H9 (cell line): ENCODE results near the gene KMT2C. TPM values are rescaled to one million over a fixed set of nuclear protein-coding genes. Genes with fewer than 3 reads are reported as not detected.

Experiments
- DNase-seq: peaks from one replicate; pipeline ENCODE4 v3.0.0-alpha.2; 2017
- H2AFZ ChIP-seq: one replicate; pipeline ENCODE4 v1.6.1; 2013; ENCODE audit warnings: mild to moderate bottlenecking, low read length, control low read depth, moderate library complexity
- H2AK5ac ChIP-seq: 2 replicates; pipeline ENCODE4 v1.6.1; 2013; ENCODE audit warnings: low read length, control low read depth, mixed read lengths; ENCODE audit not compliant: insufficient read length
- H2BK120ac ChIP-seq: one replicate; pipeline ENCODE4 v1.6.1; 2013; ENCODE audit warnings: low read depth, mild to moderate bottlenecking, low read length, control low read depth, inconsistent platforms; ENCODE audit not compliant: poor library complexity, severe bottlenecking
- H2BK12ac ChIP-seq: 2 replicates; pipeline ENCODE4 v1.6.1; 2013; ENCODE audit warnings: low read length, control low read depth, mixed read lengths, low read depth; ENCODE audit not compliant: insufficient read length
- H2BK15ac ChIP-seq: 2 replicates; pipeline ENCODE4 v1.6.1; 2013; ENCODE audit warnings: low read depth, low read length, control low read depth
- H2BK20ac ChIP-seq: one replicate; pipeline ENCODE4 v1.6.1; 2013; ENCODE audit warnings: low read depth, mild to moderate bottlenecking, low read length, control low read depth, inconsistent platforms; ENCODE audit not compliant: poor library complexity, severe bottlenecking
- H2BK5ac ChIP-seq: 2 replicates; pipeline ENCODE4 v1.6.1; 2013; ENCODE audit warnings: low read length, control low read depth, mixed read lengths; ENCODE audit not compliant: insufficient read length
- H3K14ac ChIP-seq: 2 replicates; pipeline ENCODE4 v1.6.1; 2013; ENCODE audit warnings: low read length, control low read depth; ENCODE audit not compliant: insufficient read depth
- H3K18ac ChIP-seq: 2 replicates; pipeline ENCODE4 v1.6.1; 2013; ENCODE audit warnings: low read depth, mild to moderate bottlenecking, mixed read lengths, low read length, control low read depth; ENCODE audit not compliant: insufficient read length
- H3K23ac ChIP-seq: 2 replicates; pipeline ENCODE4 v1.6.1; 2013; ENCODE audit warnings: low read length, control low read depth, mixed read lengths, low read depth; ENCODE audit not compliant: insufficient read length
- H3K23me2 ChIP-seq: 2 replicates; pipeline ENCODE4 v1.6.1; 2013; ENCODE audit warnings: low read depth, mild to moderate bottlenecking, mixed read lengths, low read length, control low read depth; ENCODE audit not compliant: insufficient read length, poor library complexity, severe bottlenecking
- H3K27ac ChIP-seq: 2 replicates; pipeline ENCODE4 v1.5.1; 2013; ENCODE audit warnings: low read length, control low read depth, mixed read lengths, low read depth; ENCODE audit not compliant: insufficient read length
- H3K27me3 ChIP-seq: 2 replicates; pipeline ENCODE4 v1.6.1; 2013; ENCODE audit warnings: low read length, control low read depth, inconsistent platforms; ENCODE audit not compliant: insufficient read depth
- H3K4ac ChIP-seq: 2 replicates; pipeline ENCODE4 v1.6.1; 2013; ENCODE audit warnings: low read depth, mild to moderate bottlenecking, control low read depth, inconsistent platforms, low read length, moderate library complexity
- H3K4me1 ChIP-seq: 2 replicates; pipeline ENCODE4 v1.6.1; 2013; ENCODE audit warnings: low read length, control low read depth, inconsistent platforms; ENCODE audit not compliant: insufficient read depth
- H3K4me2 ChIP-seq: 2 replicates; pipeline ENCODE4 v1.6.1; 2013; ENCODE audit warnings: low read length, control low read depth, mixed read lengths; ENCODE audit not compliant: insufficient read length, insufficient read depth
- H3K56ac ChIP-seq: 2 replicates; pipeline ENCODE4 v1.6.1; 2013; ENCODE audit warnings: low read depth, mild to moderate bottlenecking, mixed read lengths, low read length, control low read depth; ENCODE audit not compliant: insufficient read length
- H3K79me1 ChIP-seq: 2 replicates; pipeline ENCODE4 v1.6.1; 2013; ENCODE audit warnings: low read depth, mild to moderate bottlenecking, moderate library complexity, low read length, control low read depth, inconsistent platforms; ENCODE audit not compliant: insufficient read depth, poor library complexity, severe bottlenecking
- H3K79me2 ChIP-seq: 2 replicates; pipeline ENCODE4 v1.6.1; 2013; ENCODE audit warnings: low read length, control low read depth, inconsistent platforms; ENCODE audit not compliant: insufficient read depth
- H3K9ac ChIP-seq: 2 replicates; pipeline ENCODE4 v1.6.1; 2013; ENCODE audit warnings: low read length, control low read depth, mixed read lengths; ENCODE audit not compliant: insufficient read length; ENCODE audit errors: extremely low read depth
- H3K9me3 ChIP-seq: one replicate; pipeline ENCODE4 v1.6.1; 2013; ENCODE audit warnings: low read depth, low read length, inconsistent platforms; ENCODE audit not compliant: control insufficient read depth
- H3T11ph ChIP-seq: one replicate; pipeline ENCODE4 v1.6.1; 2013; ENCODE audit warnings: mild to moderate bottlenecking, low read length, control low read depth, inconsistent platforms
- H4K20me1 ChIP-seq: one replicate; pipeline ENCODE4 v1.6.1; 2013; ENCODE audit not compliant: control insufficient read depth, insufficient read length, insufficient read depth
- H4K5ac ChIP-seq: 2 replicates; pipeline ENCODE4 v1.6.1; 2013; ENCODE audit warnings: low read depth, mild to moderate bottlenecking, mixed read lengths, low read length, control low read depth; ENCODE audit not compliant: insufficient read length
- H4K8ac ChIP-seq: replicated peaks from 2 replicates; pipeline ENCODE4 v1.6.1; 2013; ENCODE audit warnings: low read length, control low read depth, mixed read lengths, low read depth; ENCODE audit not compliant: insufficient read length
- H4K91ac ChIP-seq: 2 replicates; pipeline ENCODE4 v1.6.1; 2013; ENCODE audit warnings: low read depth, mild to moderate bottlenecking, moderate library complexity, mixed read lengths, low read length, control low read depth; ENCODE audit not compliant: insufficient read length
- H3K27ac Mint-ChIP-seq, 3 experiments: 2 replicates in 2 of 3; 3 replicates in 1 of 3; pipeline ENCODE4 v1.8.0; 2020 to 2021; ENCODE audit warnings: mixed read lengths in 3 of 3, mild to moderate bottlenecking in 1 of 3, moderate library complexity in 1 of 3
- H3K27me3 Mint-ChIP-seq: 2 replicates; pipeline ENCODE4 v1.8.0; 2021; ENCODE audit warnings: low read depth, mild to moderate bottlenecking, moderate library complexity, mixed read lengths
- H3K36me3 Mint-ChIP-seq, 3 experiments: 2 replicates in 2 of 3; 3 replicates in 1 of 3; pipeline ENCODE4 v1.8.0; 2020 to 2021; ENCODE audit warnings: low read depth in 3 of 3, mixed read lengths in 3 of 3; ENCODE audit not compliant: insufficient read depth in 1 of 3
- H3K4me1 Mint-ChIP-seq, 2 experiments: 2 replicates each; pipeline ENCODE4 v1.8.0; 2020; ENCODE audit warnings: mixed read lengths in 2 of 2
- H3K4me3 Mint-ChIP-seq, 2 experiments: 2 replicates in 1 of 2; 3 replicates in 1 of 2; pipeline ENCODE4 v1.8.0; 2020 to 2021; ENCODE audit warnings: mild to moderate bottlenecking in 2 of 2, mixed read lengths in 2 of 2, moderate library complexity in 1 of 2
- H3K9me3 Mint-ChIP-seq, 2 experiments: 2 replicates in 1 of 2; 3 replicates in 1 of 2; pipeline ENCODE4 v1.8.0; 2020; ENCODE audit warnings: mild to moderate bottlenecking in 2 of 2, mixed read lengths in 2 of 2, moderate library complexity in 1 of 2
- WGBS: extraction: QIAGEN DNeasy Blood & Tissue Kit; methylation state at CpG from one replicate; pipeline ENCODE4 v1.1.7; 2013; ENCODE audit warnings: missing lambda C conversion rate, low lambda C conversion rate, mixed read lengths; ENCODE audit not compliant: insufficient read length; ENCODE audit errors: extremely low coverage; 5-methylcytosine and 5-hydroxymethylcytosine counted together
- total RNA-seq: library from RNA; stranded (reverse); gene quantifications from 2 replicates; pipeline ENCODE4 v1.2.1, GENCODE V29; 2021
- TF ChIP-seq, protein P1 (sequence below): fragments of 200-600 bp; sonication (generic); conservative IDR thresholded peaks from 3 replicates; pipeline ENCODE4 v1.8.0; 2021; ENCODE audit warnings: antibody characterized with exemption, mild to moderate bottlenecking

KMT2C gene
- total RNA-seq, 1 experiment from 2014 or later, result 32.2 TPM

- Histone ChIP-seq H2BK15ac (no peak overlapping the region), H2AFZ (no peak overlapping the region), H3K9ac (no peak overlapping the region), H3K4ac (no peak overlapping the region), H4K5ac (no peak overlapping the region), H2BK12ac (no peak overlapping the region), H3K9me3 (no peaks in the 10 kb centered on the region), H3T11ph (no peak overlapping the region), H3K27ac (no peak overlapping the region), H3K18ac (no peak overlapping the region), H3K4me1 (no peaks in the 10 kb centered on the region), H2BK20ac (no peak overlapping the region), H3K79me1 (no peaks in the 10 kb centered on the region), H3K14ac (no peak overlapping the region; the same call in 1 of the 2 replicates), H3K23me2 (no peaks in the 10 kb centered on the region), H2BK5ac (no peak overlapping the region), H3K79me2 (no peaks in the 10 kb centered on the region), H2BK120ac (no peak overlapping the region), H4K20me1 (no peaks in the 10 kb centered on the region), H3K4me2 (no peak overlapping the region), H4K91ac (no peak overlapping the region), H4K8ac (no peak overlapping the region), H3K56ac (no peak overlapping the region), H3K27me3 (no peaks in the 10 kb centered on the region), H2AK5ac (no peak overlapping the region), H3K23ac (no peak overlapping the region)
- TF ChIP-seq, protein P1, sequence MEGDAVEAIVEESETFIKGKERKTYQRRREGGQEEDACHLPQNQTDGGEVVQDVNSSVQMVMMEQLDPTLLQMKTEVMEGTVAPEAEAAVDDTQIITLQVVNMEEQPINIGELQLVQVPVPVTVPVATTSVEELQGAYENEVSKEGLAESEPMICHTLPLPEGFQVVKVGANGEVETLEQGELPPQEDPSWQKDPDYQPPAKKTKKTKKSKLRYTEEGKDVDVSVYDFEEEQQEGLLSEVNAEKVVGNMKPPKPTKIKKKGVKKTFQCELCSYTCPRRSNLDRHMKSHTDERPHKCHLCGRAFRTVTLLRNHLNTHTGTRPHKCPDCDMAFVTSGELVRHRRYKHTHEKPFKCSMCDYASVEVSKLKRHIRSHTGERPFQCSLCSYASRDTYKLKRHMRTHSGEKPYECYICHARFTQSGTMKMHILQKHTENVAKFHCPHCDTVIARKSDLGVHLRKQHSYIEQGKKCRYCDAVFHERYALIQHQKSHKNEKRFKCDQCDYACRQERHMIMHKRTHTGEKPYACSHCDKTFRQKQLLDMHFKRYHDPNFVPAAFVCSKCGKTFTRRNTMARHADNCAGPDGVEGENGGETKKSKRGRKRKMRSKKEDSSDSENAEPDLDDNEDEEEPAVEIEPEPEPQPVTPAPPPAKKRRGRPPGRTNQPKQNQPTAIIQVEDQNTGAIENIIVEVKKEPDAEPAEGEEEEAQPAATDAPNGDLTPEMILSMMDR, result no peak
- peaks cover 1% of the 10 kb centered on the region for H3K27me3 Mint-ChIP-seq
- H3K27ac Mint-ChIP-seq, result peak overlapping the region in 2 of 3 experiments; percentile 71 to 77; a peak in 3 of 7 replicates
- WGBS, result no CpG with 5 or more reads among the region's 13 CpGs
- H3K36me3 Mint-ChIP-seq, result peaks cover 10 to 37% (median 24%) of the 10 kb centered on the region in 3 experiments; a peak in 6 of 7 replicates
- no peak overlapping the region for H3K4me3 Mint-ChIP-seq
- DNase-seq, result no peak
- no peaks in the 10 kb centered on the region for H3K9me3 Mint-ChIP-seq
- H3K4me1 Mint-ChIP-seq, result peaks cover 6 to 12% of the 10 kb centered on the region in 2 experiments; a peak in 3 of 4 replicates
These were observed 302.0 kb downstream of the KMT2C start for GRCh38 chr7:152133804-152134203.
